Activated CD4-positive, CD25-positive, alpha-beta regulatory T cell treated with anti-CD3 and anti-CD28 coated beads, Interleukin-2, amount 50 U/mL, for 72 hours (primary cell): ENCODE results near the gene PYCARD.
A peak's percentile ranks its signal among the peaks of the same experiment; 100 is the strongest.
"Not testable (repeated sequence)": the region's sequence is repeated elsewhere in the genome, so short reads cannot be mapped to it uniquely, and the experiment has no call there.

Experiments
- DNase-seq: peaks from one replicate; pipeline ENCODE4 v3.0.0; 2021

Gene PYCARD

DNA sequence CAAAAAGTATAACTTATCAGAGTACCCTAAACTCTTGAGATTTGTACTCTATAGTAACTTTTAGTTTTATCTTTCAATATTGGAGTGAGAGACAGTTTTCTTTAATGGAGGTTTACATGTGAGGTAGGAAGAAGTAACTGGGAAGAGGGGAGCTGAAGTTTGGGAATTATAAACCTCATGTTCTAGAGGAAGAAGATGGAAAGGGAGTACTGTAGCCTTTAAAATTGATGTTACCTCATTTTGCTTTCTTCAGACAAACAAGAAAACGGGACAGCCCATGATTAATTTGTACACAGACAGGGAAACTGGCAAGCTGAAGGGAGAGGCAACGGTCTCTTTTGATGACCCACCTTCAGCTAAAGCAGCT is 13.2 kb downstream of the PYCARD start:
- no peak for DNase-seq

DNA sequence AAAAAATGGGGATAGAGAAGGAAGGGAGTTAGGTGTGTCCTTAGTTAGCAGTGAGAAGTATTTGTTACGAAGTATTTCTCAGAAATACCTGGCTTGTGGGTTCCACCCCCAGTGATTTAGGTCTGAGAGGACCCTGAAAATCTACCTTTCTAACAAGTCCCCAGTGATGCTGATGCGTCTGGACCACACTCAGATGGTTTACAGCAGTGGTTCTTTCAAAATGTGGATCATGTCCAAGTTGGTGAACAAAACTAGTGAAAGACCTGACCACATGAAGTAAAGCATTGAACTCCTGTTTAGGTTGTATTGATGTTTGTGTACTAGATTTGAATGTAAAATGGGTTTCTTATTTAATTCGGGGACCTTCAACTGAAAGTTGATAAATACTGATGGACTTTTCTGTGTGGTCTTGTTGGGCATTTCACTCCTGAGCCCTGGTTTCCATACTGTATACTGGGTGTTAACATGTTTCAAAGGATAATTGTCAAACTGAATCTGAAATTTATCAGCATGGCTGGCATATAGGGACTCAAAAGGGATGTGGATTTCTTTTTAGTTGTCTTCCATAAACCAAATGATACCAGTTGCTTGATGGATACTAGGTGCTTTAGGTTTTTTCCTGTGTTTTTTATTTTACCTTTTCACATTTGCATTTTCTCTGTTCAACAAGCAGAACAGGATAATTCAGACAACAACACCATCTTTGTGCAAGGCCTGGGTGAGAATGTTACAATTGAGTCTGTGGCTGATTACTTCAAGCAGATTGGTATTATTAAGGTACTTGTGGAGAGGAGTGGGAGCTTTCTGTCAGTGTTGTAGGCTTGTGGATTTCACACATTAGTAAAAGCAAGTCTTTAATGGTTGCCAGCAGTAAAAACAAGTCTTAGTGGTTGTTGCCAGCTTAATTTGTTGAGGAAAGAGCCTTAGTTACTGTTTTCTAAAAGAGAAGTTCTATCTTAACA is 13.8 kb downstream of the PYCARD start:
- DNase-seq = no peak

DNA sequence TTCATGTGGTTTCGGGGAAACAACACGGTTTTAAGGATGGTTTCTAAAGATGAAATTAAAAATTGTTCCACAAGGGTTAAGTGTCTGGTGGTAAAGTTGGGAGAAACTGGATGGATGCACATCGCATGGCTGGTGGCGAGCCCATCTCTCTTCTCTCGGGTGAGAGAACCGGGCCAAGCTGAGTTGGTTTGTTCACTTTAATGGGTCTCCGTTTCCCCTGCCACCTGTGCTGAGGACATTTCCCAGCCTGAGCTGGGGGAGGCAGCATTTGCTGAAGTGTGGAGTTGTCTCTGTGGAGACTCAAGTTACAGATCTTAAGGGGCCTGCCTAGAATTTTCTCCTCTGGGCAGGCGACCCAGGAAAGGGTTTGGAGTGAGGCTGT is 14.8 kb downstream of the PYCARD start:
- DNase-seq = no peak

DNA sequence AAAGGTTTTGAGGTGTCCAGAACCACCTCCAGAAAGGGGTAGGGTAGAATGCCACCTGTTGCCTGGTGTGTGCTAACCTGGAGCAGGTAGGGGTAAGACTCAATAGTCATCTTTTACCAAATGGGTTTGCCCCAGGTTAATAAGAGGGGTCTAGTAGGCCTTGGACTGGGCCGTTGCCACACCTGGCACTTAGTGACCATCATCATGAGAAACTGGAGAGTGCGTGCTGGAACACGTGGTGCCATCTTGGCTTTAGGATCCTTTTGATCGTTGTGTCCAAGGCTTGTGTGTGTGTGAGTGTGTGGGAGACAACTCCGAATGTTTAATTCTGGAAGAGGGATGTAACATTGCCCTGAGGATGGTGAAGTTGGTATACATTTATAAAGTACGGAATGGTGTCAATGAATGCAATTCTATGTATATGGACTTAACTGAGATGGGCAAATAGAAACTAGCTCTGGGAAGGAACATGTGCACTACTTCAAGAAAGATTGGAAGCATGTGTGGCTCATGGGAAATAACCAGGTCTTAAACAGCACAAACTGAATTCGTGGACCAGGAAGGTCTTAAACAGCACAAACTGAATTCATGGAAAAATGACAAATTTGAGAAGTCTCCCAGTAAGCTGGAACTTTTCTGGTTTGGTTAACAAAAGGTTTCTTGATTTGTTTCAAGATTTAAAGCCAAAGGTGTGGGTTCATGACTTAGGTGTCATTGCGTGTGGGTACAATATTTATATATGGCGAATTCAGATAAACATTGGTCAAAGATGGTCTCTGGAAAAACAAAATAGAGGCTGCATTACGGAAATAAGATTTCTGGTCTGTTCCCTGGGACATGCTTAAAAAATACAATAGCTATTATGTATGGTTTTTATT is 15.4 kb downstream of the PYCARD start:
- no peak for DNase-seq

DNA sequence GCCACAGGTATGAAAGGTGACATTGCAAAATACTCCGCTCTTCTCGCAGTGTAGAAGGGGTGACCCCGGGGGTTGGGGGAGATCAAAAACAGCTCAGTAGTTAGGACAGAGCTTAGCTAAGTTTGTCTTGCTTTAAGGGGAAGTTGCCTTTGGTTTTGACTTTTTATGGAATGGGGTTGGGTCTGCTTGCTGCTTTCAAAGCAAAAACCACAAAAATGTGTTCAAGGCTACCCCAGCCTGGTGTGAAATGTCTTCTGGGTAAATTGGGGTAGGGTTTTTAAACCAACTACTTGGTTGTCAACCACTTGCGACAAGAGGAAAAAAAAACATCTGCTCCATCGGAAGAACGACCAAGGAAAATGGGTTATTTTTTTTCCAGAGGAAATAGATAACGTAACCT is 16.4 kb downstream of the PYCARD start:
- no peak for DNase-seq

DNA sequence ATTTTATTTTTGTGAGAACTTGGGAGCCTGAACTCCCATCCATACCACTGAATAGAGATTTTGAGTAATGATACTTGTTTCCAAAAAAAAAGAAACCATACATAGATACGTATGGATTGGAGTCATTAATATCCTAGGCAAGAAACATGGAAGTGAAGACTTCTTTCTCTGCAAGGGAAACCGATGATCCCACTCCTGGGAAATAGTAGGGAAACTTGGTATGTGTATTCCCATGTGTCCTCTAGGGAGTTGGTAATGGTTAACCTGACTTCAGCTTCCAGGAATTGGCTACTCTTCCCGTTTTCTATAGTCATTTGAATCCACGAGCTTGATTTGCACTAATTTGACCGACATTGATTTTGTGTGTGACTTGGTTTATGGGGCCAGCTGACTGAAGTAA is 17.2 kb downstream of the PYCARD start:
- no peak for DNase-seq

DNA sequence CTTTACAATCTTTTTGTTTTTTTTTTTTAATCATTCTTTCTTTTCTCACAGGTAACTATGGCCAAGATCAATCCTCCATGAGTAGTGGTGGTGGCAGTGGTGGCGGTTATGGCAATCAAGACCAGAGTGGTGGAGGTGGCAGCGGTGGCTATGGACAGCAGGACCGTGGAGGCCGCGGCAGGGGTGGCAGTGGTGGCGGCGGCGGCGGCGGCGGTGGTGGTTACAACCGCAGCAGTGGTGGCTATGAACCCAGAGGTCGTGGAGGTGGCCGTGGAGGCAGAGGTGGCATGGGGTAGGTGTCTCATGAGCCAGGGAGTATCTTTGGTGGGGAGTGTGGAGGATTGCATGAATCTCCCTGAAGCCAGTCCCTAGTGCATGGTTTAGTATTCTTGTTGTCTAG is 17.7 kb downstream of the PYCARD start:
- no peak for DNase-seq

DNA sequence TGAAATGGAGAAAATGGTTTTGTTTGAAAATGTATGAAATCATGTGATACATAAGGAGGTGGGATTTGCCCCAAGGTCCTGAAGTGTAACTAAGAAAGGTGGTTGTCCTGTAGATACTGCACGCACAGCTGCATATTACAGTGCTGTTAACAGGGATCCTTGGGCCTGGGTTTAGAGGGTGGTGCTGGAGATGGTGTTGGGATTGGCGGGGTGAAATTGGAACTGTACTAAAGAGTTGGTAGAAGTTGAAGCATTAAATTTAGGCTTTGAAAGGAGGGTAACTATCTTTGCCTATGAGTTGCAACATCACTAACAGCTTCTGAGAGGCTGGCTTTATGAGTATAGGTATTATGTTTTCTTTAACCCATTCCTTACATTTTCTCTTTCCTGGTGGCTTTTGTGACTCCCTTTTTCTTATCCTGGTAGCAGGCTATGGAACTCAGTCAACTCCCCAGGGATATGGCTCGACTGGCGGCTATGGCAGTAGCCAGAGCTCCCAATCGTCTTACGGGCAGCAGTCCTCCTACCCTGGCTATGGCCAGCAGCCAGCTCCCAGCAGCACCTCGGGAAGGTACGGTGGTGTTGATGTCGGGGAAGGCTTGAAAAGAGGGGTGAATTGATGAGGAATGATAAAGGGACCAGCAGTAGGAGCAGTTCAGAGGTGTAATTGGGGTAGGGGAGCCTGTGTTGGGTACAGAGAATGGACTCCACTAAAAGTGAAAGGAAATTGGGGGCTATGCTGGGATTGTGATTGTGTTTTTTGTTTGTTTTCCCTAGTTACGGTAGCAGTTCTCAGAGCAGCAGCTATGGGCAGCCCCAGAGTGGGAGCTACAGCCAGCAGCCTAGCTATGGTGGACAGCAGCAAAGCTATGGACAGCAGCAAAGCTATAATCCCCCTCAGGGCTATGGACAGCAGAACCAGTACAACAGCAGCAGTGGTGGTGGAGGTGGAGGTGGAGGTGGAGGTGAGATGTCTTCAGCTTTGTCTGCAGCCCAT is 18.8 kb downstream of the PYCARD start:
- no peak for DNase-seq

DNA sequence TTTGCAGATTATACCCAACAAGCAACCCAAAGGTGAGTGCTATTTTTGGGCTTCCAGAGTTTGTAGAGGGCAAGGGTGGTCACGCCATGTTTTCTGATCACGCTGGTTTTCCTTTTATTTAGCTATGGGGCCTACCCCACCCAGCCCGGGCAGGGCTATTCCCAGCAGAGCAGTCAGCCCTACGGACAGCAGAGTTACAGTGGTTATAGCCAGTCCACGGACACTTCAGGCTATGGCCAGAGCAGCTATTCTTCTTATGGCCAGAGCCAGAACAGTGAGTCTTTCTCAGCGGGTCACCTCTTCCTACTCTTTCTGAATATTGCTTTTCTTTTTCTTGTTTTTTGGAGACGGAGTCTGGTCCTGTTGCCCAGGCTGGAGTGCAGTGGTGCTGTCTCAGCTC is 20.2 kb downstream of the PYCARD start:
- DNase-seq = no peak

DNA sequence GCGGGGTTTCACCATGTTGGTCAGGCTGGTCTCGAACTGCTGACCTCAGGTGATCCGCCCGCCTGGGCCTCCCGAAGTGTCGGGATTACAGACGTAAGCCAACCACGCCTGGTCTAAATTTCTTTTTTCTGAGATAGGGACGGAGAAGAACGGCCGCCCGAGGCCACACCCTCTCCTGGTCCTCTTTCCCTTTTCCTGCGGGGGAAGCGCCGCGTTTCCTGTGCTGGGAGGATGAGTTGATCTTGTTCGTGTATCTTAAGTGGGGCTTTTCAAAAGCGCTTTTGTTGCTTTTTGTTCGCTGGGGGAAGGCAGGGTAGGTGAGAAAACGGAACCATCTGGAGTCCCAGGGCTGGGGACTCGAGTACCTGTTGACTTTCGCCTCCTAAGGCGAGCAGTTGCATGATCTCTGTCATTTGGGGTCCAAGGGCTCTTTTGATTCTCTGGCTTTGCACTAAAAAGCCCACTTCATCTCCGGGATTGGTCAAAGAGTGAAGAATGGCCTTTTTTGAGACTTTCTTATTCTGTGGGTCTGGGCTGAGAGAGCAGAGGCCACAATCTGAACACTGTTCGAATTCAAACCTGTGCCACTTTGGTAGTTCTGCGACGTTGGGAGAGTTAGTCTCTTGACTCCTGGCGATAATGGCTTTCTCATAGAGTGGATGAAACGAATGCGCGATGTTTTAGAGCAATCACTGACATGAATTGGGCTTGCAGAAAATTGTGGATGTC is 21.3 kb downstream of the PYCARD start:
- DNase-seq = peak; percentile 46

DNA sequence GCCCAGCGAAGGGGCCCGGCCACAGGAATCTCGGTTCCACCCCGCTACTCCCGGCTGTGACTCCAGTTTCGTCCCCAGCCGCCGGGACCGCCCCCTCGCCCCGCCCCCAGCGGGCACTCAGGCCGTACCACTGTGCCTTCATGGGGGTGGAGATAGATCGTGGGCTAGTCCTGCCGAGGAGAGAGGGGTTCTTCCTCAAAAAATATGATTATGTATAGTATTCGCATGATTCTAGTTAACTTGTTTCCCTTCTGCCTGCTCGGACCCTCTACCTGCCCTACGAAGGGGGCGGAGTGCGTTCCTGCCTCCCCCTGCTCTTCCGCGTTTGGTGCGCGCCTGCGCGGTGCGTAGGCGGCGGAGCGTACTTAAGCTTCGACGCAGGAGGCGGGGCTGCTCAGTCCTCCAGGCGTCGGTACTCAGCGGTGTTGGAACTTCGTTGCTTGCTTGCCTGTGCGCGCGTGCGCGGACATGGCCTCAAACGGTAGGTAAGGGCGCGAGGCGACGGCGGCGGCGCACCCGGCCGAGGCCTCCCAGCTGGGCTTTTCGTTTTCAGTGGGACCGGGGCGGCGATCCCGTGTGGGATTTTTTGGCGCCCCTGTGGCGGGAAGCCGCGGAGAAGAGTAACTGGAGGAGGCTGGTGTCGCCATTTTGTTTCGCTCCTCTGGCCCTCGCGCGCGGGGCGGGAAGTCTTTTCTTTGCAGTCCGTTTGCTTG is 22.7 kb downstream of the PYCARD start, which contains the start of gene FUS:
FUS (plus strand) TSS at position 393 of the 713 bp plus-strand sequence; CDS start at position 469, 76 bp downstream.
- peak; percentile 93 for DNase-seq

DNA sequence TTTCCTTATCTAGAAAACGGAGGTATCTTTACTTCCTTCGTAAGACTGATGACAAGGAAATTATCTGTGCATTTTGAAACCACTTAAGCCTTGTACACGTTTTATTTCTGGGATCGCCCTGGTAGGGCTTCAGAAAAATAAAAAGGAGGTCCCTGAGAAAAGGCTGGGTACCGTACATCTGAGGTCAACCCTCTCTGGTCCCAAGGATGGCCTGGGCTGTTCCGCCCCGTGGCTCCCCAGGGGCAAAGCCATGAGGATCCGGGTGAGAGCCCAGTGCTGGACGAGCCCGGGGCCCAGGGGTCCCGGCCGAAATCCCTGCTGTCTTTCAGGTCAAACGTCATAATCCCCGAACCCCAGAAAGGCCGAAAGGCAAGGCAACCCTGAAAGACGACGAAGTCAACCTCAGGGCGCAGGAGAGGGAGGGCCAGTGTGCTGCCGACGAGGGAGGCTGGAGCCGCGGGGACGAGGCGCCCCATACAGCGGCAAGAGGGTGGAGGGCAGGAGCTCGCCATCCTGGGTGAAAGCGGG is 23.3 kb downstream of the PYCARD start:
- DNase-seq = no peak

DNA sequence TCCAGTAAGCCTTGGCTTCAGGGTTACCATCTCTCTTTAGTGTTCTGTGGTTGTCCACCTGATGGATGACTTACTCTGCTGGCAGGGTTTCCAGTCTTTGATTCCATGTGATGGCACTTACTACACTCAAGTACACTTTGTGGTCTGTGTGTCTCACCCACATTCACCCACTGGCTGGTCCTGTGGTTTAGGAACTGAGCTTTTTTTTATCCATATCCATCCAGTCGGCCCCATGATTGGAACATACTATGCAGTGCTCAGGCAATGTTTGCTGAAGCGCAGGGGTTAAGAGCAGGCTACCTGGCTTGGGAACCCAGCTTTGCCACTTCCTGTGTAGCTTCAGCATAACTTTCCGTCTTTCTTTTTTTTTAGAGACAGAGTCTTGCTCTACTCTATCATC is 25.4 kb downstream of the PYCARD start:
- DNase-seq = no peak

DNA sequence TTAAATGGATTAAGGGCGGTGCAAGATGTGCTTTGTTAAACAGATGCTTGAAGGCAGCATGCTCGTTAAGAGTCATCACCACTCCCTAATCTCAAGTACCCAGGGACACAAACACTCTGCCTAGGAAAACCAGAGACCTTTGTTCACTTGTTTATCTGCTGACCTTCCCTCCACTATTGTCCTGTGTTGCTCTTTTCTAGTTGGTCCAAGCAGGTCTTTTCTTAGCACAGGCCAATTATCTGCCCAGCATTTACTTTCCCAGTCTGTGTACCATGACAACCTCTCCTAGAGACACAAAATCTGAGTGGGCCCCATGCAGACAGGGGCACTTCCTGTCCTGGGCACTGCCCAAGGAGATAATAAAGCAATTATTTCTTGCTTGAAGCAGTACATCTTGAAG is 32.5 kb downstream of the PYCARD start:
- DNase-seq = not testable (repeated sequence)

DNA sequence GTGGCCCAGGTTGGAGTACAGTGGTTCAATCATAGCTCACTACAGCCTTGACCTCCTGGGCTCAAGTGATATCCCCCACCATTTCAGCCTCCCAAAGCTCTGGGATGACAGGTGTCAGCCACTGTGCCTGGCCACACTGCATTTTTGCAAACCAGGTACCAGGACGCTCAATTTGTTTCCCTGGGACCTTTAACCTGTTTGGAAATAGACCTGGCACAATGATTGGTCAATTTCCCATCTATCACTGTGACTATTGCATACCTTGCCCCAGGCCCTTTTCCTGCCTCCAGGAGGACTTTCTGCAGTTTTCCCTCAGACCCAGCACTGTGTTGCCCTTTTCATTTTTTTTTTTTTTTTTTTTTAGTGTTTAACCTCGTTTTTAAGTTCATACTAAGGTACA is 33.7 kb downstream of the PYCARD start:
- no peak for DNase-seq

DNA sequence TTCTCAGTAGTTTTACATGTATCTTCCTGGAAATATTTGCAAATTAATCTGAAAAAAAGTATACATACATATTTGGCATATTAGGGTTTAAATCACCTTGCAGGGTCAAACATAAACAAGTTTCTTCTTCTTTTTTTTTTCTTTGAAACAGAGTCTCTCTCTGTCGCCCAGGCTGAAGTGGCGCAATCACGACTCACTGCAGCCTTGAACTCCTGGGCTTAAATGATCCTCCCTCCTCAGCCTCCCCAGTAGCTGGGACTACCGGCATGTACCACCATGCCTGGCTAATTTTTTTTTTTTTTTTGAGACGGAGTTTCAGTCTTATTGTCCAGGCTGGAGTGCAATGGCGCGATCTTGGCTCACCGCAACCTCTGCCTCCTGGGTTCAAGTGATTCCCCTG is 35.2 kb downstream of the PYCARD start:
- DNase-seq = no peak

DNA sequence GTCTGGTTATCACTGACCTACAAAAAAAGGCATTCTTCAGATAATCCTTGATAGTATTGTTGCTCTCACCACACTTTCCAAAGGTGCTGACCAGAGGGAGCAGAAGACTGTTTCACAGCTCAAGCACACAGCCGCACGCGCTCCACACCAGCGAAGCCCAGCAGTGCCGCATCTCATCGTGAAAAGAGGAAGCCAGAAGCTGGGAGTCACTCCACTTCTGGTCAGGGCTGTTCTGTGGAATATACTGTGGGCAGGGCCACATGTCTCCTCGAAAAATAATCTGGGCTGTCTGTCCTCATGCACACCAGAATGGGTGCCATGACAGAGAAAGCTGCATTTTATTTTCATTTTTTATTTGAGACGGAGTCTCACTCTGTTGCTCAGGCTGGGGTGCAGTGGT is 45.4 kb downstream of the PYCARD start:
- no peak for DNase-seq
